IMR-90 (cell line): ENCODE results near the gene MEF2C. TPM values are rescaled to one million over a fixed set of nuclear protein-coding genes. Genes with fewer than 3 reads are reported as not detected.
"Not testable (repeated sequence)": the region's sequence is repeated elsewhere in the genome, so short reads cannot be mapped to it uniquely, and the experiment has no call there.

Experiments
- ATAC-seq: fragments of 200-7000 bp; cut with Tn5 transposase; 2 replicates; pipeline ENCODE4 v1.9.1; 2020; ENCODE audit warnings: low read depth, mild to moderate bottlenecking, moderate library complexity
- BruUV-seq: library from RNA; stranded (reverse); fragments of 400-500 nt; replicated peaks from 2 replicates; lab custom pipeline; 2021; lab: Mats Ljungman, UMichigan
- CTCF ChIA-PET: fragments of 300-600 bp; formaldehyde crosslinking; extraction: SDS; loops from one replicate; lab custom pipeline; 2021; ENCODE audit warnings: antibody characterized with exemption; lab: Yijun Ruan, JAX
- POLR2A ChIA-PET: fragments of 300-600 bp; sonication (Branson Sonifier 250); formaldehyde crosslinking; loops from one replicate; lab custom pipeline; 2022; ENCODE audit warnings: antibody characterized with exemption; ENCODE audit not compliant: unreplicated experiment; lab: Charles Lee
- DNase-seq: peaks from one replicate; pipeline ENCODE4 v3.0.0; 2013
- H2AFZ ChIP-seq: replicated peaks from 2 replicates; pipeline ENCODE3; 2013; ENCODE audit warnings: low read length, mild to moderate bottlenecking; ENCODE audit not compliant: poor library complexity
- H2AK5ac ChIP-seq: 2 replicates; pipeline ENCODE4 v1.6.1; 2013; ENCODE audit warnings: low read depth, low read length, inconsistent platforms
- H2AK9ac ChIP-seq: replicated peaks from 2 replicates; pipeline ENCODE3; 2013; ENCODE audit warnings: mild to moderate bottlenecking, low read depth, low read length, moderate library complexity; ENCODE audit not compliant: poor library complexity
- H2BK120ac ChIP-seq: 2 replicates; pipeline ENCODE4 v1.6.1; 2013; ENCODE audit warnings: low read depth, low read length, inconsistent platforms
- H2BK15ac ChIP-seq: 3 replicates; pipeline ENCODE4 v1.6.1; 2013; ENCODE audit warnings: low read depth, low read length, inconsistent platforms
- H2BK20ac ChIP-seq: 2 replicates; pipeline ENCODE4 v1.6.1; 2013; ENCODE audit warnings: low read depth, mild to moderate bottlenecking, inconsistent platforms, low read length, moderate library complexity
- H2BK5ac ChIP-seq: 2 replicates; pipeline ENCODE4 v1.6.1; 2013; ENCODE audit warnings: mild to moderate bottlenecking, low read depth, low read length, inconsistent platforms; ENCODE audit not compliant: poor library complexity, severe bottlenecking
- H3K14ac ChIP-seq: replicated peaks from 2 replicates; pipeline ENCODE4 v1.6.1; 2013; ENCODE audit warnings: low read depth, low read length, inconsistent platforms
- H3K18ac ChIP-seq: 2 replicates; pipeline ENCODE4 v1.6.1; 2013; ENCODE audit warnings: low read depth, low read length, control low read depth
- H3K23ac ChIP-seq: 2 replicates; pipeline ENCODE4 v1.6.1; 2013; ENCODE audit warnings: low read depth, low read length, inconsistent platforms
- H3K27ac ChIP-seq: 2 replicates; pipeline ENCODE4 v1.5.1; 2013; ENCODE audit warnings: mild to moderate bottlenecking, control low read depth, low read length; ENCODE audit not compliant: insufficient read depth
- H3K27me3 ChIP-seq: 2 replicates; pipeline ENCODE4 v1.6.1; 2013; ENCODE audit warnings: low read length; ENCODE audit not compliant: control insufficient read depth, insufficient read depth
- H3K36me3 ChIP-seq: 2 replicates; pipeline ENCODE4 v1.6.1; 2013; ENCODE audit warnings: low read length, mixed read lengths; ENCODE audit not compliant: control insufficient read depth, insufficient read depth
- H3K4ac ChIP-seq: 2 replicates; pipeline ENCODE4 v1.6.1; 2013; ENCODE audit warnings: low read depth, low read length, inconsistent platforms
- H3K4me1 ChIP-seq: 2 replicates; pipeline ENCODE4 v1.6.1; 2013; ENCODE audit warnings: low read length, mixed read lengths; ENCODE audit not compliant: control insufficient read depth, insufficient read depth
- H3K4me2 ChIP-seq: 2 replicates; pipeline ENCODE4 v1.6.1; 2013; ENCODE audit warnings: low read depth, mild to moderate bottlenecking, control low read depth, low read length, moderate library complexity
- H3K4me3 ChIP-seq: 2 replicates; pipeline ENCODE4 v1.5.1; 2013; ENCODE audit warnings: low read depth, mild to moderate bottlenecking, control low read depth, low read length, moderate library complexity; ENCODE audit not compliant: insufficient read depth
- H3K56ac ChIP-seq: 2 replicates; pipeline ENCODE4 v1.6.1; 2013; ENCODE audit warnings: low read length, inconsistent platforms; ENCODE audit not compliant: insufficient read depth; ENCODE audit errors: extremely low read depth
- H3K79me1 ChIP-seq, 2 experiments: 2 replicates each; pipeline ENCODE4 v1.6.1; 2013; ENCODE audit warnings: low read length in 2 of 2, inconsistent platforms in 1 of 2, low read depth in 1 of 2
- H3K9ac ChIP-seq: 2 replicates; pipeline ENCODE4 v1.6.1; 2013; ENCODE audit warnings: low read depth, low read length, control low read depth
- H3K9me1 ChIP-seq: 2 replicates; pipeline ENCODE4 v1.6.1; 2013; ENCODE audit warnings: low read length, inconsistent platforms; ENCODE audit not compliant: insufficient read depth
- H3K9me3 ChIP-seq: 2 replicates; pipeline ENCODE4 v1.6.1; 2013; ENCODE audit warnings: low read length; ENCODE audit not compliant: control insufficient read depth, insufficient read depth
- H4K20me1 ChIP-seq: 2 replicates; pipeline ENCODE4 v1.6.1; 2013; ENCODE audit warnings: low read length, inconsistent platforms; ENCODE audit not compliant: insufficient read depth
- H4K5ac ChIP-seq: 2 replicates; pipeline ENCODE4 v1.6.1; 2013; ENCODE audit warnings: mild to moderate bottlenecking, low read depth, low read length, control low read depth
- H4K8ac ChIP-seq, 2 experiments: 2 replicates each; pipeline ENCODE4 v1.6.1; 2013; ENCODE audit warnings: low read depth in 2 of 2, low read length in 2 of 2, control low read depth in 1 of 2, inconsistent platforms in 1 of 2
- H4K91ac ChIP-seq: 2 replicates; pipeline ENCODE4 v1.6.1; 2013; ENCODE audit warnings: low read depth, low read length, inconsistent platforms; ENCODE audit not compliant: insufficient read depth
- ELK1 ChIP-seq: fragments of 150-350 bp; IDR thresholded peaks from 2 replicates; pipeline ENCODE4 v1.6.1; 2016; ENCODE audit warnings: low read depth, mild to moderate bottlenecking, low read length, moderate library complexity, borderline replicate concordance
- RFX5 ChIP-seq: IDR thresholded peaks from 2 replicates; pipeline ENCODE4 v1.8.0; 2012; ENCODE audit warnings: low read depth, mild to moderate bottlenecking, low read length, moderate library complexity
- USF2 ChIP-seq: fragments of 150-350 bp; IDR thresholded peaks from 2 replicates; pipeline ENCODE4 v1.6.1; 2017; ENCODE audit warnings: mild to moderate bottlenecking, antibody characterized with exemption, low read length, low read depth
- WGBS, 2 experiments: methylation state at CpG; one replicate each; pipeline versions ENCODE4 v1.1.5 to v1.1.7; 2013; ENCODE audit warnings: missing lambda C conversion rate in 2 of 2; ENCODE audit not compliant: insufficient read length in 1 of 2; ENCODE audit errors: extremely low coverage in 2 of 2; 5-methylcytosine and 5-hydroxymethylcytosine counted together
- dilution Hi-C: fragments of 300-500 bp; cut with HindIII; formaldehyde crosslinking; loops from one replicate; pipeline ENCODE4 v1.14.3; 2018; ENCODE audit warnings: low sequenced_read_pairs; ENCODE audit not compliant: unreplicated experiment
- in situ Hi-C: fragments of 300-500 bp; cut with MboI; formaldehyde crosslinking; loops from 3 replicates; pipeline ENCODE4 v1.14.3; 2019; ENCODE audit warnings: low sequenced_read_pairs, inconsistent platforms, mixed read lengths
- intact Hi-C: fragments of 100-400 bp; cut with micrococcal nuclease; formaldehyde crosslinking; loops from 2 replicates; pipeline ENCODE4 v1.10.0; 2022
- polyA plus RNA-seq, 3 experiments: library from polyadenylated mRNA; depleted of rRNA; stranded (reverse); fragments of >200 nt; gene quantifications; 2 replicates each; pipeline ENCODE4 v1.2.3, GENCODE V29; 2012; ENCODE audit warnings: low replicate concordance in 1 of 3
- total RNA-seq: library from RNA; depleted of rRNA; stranded (reverse); fragments of >200 nt; gene quantifications from 2 replicates; pipeline ENCODE4 v1.2.3, GENCODE V29; 2012

MEF2C gene
- total and polyA plus RNA-seq, 2 of the 4 experiments (the other 2 are of a cell fraction), result 1.5 to 6.8 TPM

- H3K27ac ChIP-seq, result no peak overlapping the region
- H2BK15ac ChIP-seq, result no peak overlapping the region
- H3K79me1 ChIP-seq, result no peaks in the 10 kb centered on the region
- H2AK9ac ChIP-seq, result no peak overlapping the region
- H4K8ac ChIP-seq, result no peak overlapping the region
- H3K36me3 ChIP-seq, result no peaks in the 10 kb centered on the region
- no peak overlapping the region for H3K56ac ChIP-seq
- ChIA-PET CTCF (no interaction called here), POLR2A (no interaction called here)
- H3K9me3 ChIP-seq, result no peaks in the 10 kb centered on the region
- no peak overlapping the region for H4K91ac ChIP-seq
- H3K14ac ChIP-seq, result no peak overlapping the region
- H2AFZ ChIP-seq, result no peak overlapping the region
- no peak overlapping the region for H2BK120ac ChIP-seq
- H2AK5ac ChIP-seq, result no peak overlapping the region
- TF ChIP-seq RFX5 (no peak), USF2 (no peak), ELK1 (no peak)
- no peak overlapping the region for H3K9ac ChIP-seq
- H4K20me1 ChIP-seq, result no peaks in the 10 kb centered on the region
- no peaks in the 10 kb centered on the region for H3K4me1 ChIP-seq
- no peak overlapping the region for H4K5ac ChIP-seq
- DNase-seq (no peak), ATAC-seq (no peak)
- no peak overlapping the region for H3K4me2 ChIP-seq
- H2BK20ac ChIP-seq, result no peak overlapping the region
- in situ Hi-C loops (no loop called here), dilution Hi-C loops (no loop called here), intact Hi-C loops (no loop called here)
- no peak overlapping the region for H2BK5ac ChIP-seq
- no peak overlapping the region for H3K4me3 ChIP-seq
- H3K18ac ChIP-seq, result no peak overlapping the region
- no peak overlapping the region for H3K23ac ChIP-seq
- no peak overlapping the region for H3K4ac ChIP-seq
- no TSS peak for BruUV-seq
- WGBS, 2 experiments, result 80% methylated on average over 3 of the region's 15 CpGs; no CpG with 5 or more reads in 1 of the 2 experiments
- H3K9me1 ChIP-seq, result 0 out of 2 replicates have a peak, but pooled peaks cover 3% of the 10 kb centered on the region
- H3K27me3 ChIP-seq, result no peaks in the 10 kb centered on the region
These were observed 40.8 kb upstream of the MEF2C start for GRCh38 chr5:88923623-88924329.

DNA sequence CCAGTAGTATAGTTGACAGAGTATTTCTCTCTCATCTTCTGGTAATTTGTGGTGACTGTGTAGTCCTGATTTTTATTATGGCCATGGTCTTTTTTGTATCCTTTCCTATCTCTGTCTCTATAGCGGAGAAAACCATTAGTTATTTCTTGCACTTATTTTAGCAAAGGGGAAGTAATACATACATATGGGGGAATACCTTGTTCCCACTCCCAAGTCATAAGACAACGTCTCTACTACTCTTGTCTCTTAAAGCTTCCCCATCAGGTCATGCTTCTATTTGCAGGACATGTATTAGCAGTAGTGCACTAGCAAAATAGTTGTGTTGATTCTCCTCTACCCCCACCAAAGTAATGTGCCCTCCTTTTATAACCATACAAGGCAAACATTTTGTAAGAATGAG, 29.8 kb upstream of the MEF2C start:
- POLR2A ChIA-PET, intact Hi-C loops, H3K4me2 ChIP-seq, H3K56ac ChIP-seq, H3K27ac ChIP-seq, H3K9me1 ChIP-seq, H4K8ac ChIP-seq, H4K91ac ChIP-seq, H3K14ac ChIP-seq, H2BK15ac ChIP-seq, H3K23ac ChIP-seq, DNase-seq, H4K20me1 ChIP-seq, H3K4me1 ChIP-seq, dilution Hi-C loops, H2AK9ac ChIP-seq, H4K5ac ChIP-seq, BruUV-seq, H3K36me3 ChIP-seq, CTCF ChIA-PET, H3K4ac ChIP-seq, H3K18ac ChIP-seq, ATAC-seq, H2BK120ac ChIP-seq, in situ Hi-C loops, H2AK5ac ChIP-seq, H3K9me3 ChIP-seq, H2AFZ ChIP-seq, H2BK20ac ChIP-seq, H3K79me1 ChIP-seq, H3K27me3 ChIP-seq, H2BK5ac ChIP-seq, H3K4me3 ChIP-seq, H3K9ac ChIP-seq: not testable (repeated sequence)
- WGBS, 2 experiments, result no CpG with 5 or more reads among the region's 2 CpGs
